Astrocyte of the hippocampus (primary cell): ENCODE measurements around the gene CEP19.
"Not testable (repeated sequence)": the region's sequence is repeated elsewhere in the genome, so short reads cannot be mapped to it uniquely, and the experiment has no call there.

Experiments
- DNase-seq: peaks from one replicate; pipeline ENCODE4 v3.0.0; 2011; ENCODE audit warnings: low read depth, low spot score

CEP19 gene, protein sequence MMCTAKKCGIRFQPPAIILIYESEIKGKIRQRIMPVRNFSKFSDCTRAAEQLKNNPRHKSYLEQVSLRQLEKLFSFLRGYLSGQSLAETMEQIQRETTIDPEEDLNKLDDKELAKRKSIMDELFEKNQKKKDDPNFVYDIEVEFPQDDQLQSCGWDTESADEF

DNA sequence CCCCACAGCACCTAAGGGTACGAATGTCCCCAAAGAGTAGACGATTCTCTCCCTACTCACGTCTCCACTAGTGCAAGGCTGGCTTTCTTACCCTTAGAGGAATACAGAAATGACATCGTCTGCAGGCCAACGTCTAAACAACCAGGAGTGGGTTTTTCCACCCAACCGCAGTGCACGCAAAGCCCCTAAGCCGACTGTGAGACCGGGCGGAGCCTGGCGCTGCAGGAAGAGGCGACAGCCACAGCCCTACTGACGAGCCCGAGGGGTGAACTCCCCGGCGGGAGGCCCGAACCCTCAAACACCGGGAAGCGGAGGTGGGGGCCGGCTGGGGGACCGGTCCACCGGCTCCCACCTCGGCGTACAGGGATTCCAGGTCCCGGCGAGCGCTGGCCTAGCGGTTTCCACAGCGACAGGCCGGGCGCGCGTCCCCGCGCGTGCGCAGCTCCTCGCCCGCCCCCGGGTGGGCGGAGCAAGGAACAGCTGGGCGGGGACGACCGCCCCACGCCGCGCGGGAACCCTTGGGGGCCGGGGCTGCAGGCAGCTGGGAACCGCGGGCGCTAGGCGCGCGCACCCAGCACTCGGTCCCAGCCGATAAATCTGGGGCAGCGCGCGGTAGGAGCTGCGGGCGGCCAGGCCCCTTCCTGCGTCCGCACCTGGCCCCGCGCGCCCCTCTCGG lies at the start of gene CEP19, which contains the start of gene PIGX:
Gene CEP19 (minus strand): TSS at position 413 of the 676 bp plus-strand sequence. CDS start 3,593 bp downstream, outside the sequence.
Gene PIGX (plus strand): TSS at position 540 of the 676 bp plus-strand sequence.
- peak; percentile 96 for DNase-seq

DNA sequence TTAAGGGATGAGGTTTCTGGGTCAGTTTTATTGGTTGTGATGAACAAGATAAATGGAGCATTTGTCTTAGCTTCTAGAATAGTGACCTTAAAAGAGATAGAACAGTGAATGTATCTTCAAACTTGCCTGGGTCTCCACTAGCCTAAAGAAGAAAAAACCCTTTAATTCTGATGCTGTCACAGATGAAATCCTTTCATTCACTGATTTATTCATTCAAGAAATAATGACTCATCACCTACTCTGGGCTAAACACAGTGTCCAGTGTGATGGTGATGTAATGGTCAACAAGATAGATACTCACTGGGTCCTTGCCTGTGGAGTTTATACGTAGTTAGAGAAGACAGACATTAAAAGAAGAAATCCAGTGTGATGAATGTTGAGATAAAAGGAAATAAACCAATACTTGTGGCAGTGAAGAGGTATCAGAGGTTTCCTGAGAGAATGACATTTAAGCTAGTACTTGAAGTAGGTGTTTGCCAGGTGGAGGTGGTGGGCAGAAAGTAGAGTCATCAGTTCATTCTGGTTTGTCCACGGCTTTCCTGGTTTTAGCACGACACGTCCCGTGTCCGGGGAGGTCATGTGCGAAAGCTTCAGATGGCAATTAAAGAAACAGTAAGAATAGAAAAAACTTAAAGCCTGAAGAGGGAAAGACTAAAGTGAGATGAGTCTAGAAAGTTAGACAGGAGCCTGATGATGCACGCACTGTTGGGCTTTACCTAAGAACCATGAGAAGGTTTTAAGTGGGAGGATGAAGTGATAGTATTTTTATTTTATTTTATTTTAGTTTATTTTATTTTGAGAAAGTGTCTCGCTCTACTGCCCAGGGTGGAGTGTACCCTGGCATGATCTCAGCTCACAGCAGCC lies 46.1 kb upstream of the CEP19 start:
- DNase-seq, result peak; percentile 70

DNA sequence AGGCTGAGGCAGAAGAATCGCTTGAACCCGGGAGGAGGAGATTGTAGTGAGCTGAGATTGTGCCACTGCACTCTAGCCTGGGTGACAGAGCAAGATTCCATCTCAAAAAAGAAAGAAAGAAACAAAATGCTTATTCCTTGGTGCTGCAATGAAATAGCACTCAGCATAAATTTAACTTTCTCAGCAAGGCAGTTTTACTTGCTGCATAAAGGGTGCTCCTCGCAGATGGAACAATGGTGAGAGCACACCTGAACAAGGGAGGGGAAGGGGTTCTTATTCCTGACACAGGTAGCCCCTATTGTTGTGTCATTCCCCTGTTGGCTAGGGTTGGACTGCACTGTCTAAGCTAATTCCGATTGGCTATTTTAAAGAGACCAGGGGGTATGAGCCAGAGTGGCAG lies 44.7 kb upstream of the CEP19 start:
- DNase-seq, result no peak

DNA sequence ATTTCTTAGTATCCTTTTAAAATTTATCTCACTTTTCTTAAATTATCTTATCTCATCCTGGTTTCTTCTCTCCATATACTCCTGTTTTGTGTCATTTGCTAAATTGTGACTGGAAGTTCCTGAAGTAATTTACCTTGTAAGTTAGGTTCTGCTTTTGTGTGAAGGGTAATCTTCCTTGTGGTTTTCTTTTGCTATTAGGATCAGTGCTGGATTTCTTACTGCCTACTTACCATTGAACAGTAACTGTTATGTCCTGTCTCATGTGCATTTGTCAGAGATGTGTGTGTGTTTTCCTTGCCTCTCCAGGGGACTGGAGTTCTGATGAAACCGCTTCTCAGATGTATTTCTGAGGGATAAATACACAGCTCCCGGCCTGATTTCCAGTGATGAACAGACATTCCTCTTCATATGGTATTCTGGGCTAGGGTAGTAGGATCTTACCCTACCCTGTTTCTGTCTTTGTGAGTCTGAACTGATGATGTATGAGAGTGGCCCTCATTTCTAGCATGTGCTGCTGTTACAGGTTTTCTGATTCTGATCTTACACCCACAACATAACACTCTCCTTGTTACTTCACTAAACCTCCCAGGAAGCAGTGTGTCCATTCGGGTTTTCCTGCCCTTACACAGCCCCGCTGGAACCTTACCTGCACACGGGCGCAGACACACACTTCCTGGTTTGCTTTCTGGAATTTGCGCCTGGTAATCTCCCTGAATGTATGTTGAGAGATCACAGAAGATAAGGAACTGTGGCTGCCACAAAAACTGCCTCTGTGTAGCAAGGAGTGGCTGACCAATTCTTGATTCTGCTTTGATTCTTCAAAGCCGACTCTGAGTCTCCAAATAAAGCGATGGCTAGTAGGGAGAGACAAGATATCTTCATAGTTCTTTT lies 42.3 kb upstream of the CEP19 start:
- no peak for DNase-seq

DNA sequence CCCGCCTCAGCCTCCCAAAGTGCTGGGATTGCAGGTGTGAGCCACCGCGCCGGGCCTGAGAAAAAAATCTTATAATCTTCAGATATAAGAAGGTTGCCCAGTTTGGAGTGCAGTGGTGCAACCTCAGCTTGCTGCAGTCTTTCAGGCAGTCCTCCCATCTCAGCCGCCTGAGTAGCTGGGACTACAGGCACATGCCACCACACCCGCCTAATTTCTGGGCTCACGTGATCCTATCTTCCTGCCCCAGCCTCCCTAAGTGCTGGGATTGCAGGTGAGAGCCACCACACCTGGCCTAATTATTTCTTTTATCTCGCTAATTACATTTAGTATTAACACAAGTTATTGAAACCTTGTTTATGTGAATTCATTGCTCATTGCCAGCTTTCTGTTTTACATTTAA lies 41.2 kb upstream of the CEP19 start:
- DNase-seq, result no peak

DNA sequence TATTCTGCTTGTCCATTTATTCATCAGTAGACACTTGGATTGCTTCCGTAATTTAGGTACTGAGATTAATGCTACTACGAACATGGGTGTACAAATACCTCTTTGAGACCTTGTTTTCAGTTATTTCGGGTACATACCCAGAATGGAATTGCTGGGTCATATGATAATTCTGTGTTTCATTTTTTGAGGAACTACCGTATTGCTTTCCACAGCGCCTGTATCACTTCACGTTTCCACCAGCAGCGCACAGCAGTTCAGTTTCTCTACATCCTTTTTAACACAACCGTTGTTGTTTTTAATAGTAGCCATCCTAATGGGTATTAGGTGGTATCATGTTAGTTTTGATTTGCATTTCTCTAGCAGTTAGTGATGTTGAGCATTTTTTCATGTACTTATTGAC lies 37.1 kb upstream of the CEP19 start:
- DNase-seq, result no peak

DNA sequence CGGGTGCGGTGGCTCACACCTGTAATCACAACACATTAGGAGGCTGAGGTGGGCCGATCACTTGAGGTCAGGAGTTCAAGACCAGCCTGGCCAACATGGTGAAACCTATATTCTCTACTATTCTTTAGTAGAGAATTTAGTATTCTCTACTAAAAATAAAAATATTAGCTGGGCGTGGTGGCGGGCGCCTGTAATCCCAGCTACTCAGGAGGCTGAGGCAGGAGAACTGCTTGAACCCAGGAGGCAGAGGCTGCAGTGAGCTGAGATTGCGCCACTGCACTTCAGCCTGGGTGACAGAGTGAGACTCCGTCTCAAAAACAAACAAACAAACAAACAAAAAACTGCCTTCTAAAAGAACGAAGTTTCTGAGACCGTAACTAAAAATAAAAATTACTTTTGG lies 31.5 kb upstream of the CEP19 start:
- DNase-seq, result not testable (repeated sequence)

DNA sequence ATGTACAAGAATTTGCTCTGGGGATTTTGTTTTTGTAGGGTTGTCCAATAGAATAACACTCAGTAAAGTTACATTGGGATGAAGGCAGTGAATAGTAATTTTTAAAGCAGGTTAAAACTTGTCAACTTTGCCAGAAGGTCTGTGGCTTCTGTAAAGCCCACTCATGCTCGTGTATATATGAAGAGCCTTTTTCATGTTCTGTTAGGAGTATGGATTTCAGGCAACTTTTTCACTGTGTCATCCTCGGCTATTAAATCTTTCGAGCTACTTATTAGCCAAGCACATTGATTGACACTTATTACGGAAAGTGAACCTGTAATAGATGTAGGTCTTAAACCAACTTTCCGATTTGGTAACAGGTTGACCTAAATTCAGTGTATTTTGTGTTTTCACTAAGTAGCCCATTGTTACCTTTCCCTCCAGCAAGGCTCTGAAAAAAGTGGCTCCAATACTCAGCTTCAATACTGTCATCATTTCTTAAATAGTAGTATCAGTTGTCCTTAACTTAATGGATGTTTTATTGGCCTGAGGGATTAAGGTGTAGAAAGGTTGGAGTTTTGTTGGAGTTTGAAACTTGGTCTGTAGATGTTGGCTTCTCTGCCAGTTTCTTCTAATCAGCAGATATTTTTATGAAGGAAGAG lies 29.3 kb upstream of the CEP19 start:
- DNase-seq, result peak; percentile 21

DNA sequence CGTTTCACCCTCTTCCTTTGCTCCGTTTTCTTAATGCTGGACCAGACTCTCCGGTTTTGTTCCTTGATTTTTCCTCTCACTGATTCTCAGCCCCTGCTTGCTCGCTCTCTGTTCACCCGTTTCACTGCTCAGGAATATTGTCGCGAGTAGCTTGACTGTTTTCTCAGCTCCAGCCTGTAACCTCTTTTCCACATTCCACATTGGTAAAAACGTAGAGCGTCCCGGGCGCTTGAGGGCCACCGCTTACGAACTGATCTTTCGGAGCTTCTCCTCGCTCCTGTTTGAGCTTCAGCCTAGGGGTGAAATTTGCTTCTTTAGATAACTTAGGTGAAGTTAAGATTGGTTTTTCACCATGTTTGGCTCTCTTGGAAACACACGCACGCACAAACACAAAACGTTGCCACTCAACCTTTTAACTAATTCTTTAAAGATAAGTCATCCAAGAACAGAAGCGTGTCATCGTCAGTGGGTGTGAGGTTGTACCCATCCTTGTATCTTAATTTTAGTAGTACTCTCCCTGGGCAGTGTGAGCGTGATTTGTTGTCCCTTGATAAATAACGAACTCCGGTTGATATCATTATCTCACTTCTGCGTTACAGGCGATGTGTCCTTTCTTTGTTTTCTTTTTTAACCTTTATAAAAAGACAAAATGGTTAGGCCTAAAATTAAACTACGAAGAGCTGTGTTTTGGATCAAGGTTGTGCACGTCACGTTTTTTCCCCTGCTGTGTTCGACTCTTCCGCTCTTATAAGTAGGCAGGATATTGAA lies 28.6 kb upstream of the CEP19 start:
- DNase-seq, result peak; percentile 72

DNA sequence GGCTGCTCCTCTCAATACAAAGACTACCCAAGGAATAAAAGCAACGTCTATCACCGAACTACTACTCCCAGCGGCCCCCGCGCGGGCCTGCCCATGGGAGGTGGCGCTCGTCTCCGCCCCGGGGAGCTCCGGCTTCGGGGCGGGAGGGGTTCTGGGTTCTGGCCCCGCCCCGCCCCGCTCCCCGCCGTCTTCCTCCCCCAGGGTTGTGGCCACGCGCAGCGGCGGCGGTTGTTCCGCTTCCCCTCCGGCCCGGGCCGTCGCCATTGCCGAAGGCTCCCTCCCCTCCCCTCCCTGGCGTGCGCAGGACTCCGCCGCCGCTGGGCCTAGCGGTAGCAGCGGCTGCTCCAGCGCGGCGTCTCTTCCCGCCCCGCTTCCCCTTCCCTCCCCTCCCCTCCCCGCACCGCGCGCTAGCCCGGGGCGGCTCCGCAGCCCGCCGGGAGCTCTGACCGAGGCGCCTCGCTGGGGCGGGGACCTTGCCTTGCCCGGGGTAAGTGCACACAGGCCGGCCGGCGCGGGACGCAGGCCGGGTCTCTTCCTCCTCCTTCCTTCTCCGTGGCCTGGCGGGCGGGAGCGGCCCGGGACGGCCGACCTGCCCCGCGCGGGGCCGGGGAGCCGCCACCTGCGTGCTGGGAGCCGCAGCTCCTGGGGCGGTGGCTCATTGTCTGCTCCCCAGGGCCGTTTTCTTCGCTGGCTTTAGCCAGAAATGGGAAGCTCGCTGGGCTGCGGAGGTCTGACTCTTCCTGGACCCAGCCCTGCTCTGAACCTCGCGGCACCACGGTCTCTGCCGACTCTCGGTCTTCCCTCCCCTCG lies 27.8 kb upstream of the CEP19 start, which contains the start of gene PAK2:
Gene PAK2 (plus strand): TSS at position 187 of the 810 bp plus-strand sequence. CDS start 42,790 bp downstream, outside the sequence.
- peak; percentile 95 for DNase-seq

DNA sequence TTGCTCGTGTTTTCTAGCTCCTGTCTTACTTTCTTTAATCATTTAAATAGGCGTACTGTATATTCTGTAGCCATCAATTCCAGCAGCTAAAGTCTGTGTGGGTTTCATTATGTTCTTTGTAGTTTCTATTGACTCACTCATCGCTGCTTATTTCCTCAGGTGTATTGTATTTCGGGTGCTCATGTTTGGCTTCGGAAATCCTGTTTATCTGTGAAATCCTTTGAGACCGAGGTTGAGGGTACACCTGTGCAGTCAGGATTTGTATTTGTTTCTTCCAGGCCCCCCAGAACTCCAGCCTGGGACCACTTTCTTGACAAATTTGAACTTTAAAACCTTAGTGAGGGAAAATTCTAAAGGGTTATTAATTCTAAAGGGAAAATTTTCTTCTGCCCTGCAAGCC lies 25.6 kb upstream of the CEP19 start:
- no peak for DNase-seq

DNA sequence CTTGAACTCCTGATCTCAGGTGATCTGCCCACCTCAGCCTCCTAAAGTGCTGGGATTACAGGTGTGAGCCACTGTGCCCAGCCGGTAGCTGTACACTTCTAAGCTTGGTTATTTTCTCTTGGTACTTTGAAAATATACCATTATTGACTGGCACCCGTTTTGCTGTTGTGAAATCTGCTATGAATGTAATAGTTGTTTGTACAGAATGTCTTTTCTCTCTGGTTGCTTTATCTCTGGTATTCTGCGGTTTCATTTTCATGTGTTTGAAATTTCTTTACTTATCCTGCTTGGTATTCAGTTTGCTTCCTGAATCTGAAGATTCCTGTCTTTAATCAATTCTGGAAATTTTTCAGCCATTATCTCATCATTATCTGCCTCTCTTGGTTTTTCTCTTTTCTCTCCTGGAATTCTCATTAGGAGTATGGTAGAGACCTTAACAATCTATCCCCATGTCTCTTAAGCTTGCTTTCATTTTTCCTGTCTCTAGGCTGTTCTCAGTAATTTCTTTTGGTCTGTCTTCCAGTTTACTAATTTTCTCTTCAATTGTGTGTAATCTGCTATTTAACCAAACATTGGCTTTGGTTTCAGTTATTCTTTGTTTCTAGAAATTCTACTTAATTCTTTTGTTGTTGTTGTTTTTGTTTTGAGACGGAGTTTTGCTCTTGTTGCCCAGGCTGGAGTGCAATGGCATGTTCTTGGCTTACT lies 24.8 kb upstream of the CEP19 start:
- no peak for DNase-seq

DNA sequence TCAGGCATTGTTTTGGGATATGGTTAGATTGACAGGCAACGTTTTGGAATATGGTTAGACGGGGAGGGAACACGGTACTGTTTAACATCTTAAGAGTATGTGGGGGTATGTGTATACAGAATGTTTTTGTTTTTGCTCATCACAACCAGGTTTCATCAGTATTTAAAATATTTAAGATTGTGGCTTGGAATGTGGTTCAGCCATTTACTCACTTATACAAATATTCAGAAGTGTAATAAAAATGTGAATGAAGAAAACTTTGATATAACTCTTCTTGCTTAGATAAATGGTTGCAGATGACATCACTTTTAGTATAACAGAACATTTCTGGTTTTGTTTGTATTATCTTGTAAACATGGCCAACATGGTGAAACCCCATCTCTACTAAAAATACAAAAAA lies 23.7 kb upstream of the CEP19 start:
- DNase-seq, result no peak

DNA sequence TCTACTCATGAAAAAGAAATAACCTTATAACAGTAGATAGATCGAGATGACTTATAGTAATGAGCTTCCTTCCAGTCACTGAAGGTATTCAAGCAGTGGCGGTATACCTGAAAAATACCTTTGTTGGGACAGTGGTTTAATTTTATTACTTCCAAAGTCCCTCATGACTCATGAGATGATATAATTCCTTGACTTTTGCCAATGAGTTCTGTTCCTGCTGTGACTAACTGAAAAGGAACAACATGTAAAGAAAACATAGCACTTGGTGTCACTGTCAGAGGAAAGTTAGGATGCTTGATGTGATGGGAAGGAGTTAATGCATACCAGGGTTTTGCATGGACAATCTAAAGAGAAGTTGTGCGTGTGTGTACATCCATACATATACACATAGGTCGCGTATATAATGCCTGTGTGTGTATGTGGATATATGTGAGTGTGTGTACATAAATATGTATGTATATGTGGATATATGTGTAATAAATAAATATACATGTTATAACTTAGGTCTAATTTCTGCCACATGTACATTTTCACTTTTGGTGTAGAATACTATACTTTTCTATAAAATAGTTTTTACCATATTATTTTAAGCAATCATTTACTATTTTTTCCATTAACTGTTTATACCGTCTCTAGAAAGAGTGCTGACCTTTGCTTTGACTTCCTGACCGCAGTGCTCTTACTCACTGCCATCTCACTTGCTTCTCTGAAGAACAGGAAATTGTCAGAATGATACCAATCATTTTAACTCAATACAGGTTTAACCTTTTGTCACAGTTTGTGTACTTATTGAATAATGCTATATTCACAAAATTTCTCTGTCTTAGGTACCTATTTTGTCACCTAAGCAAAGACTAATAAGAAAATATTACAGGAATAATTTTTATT lies 15.0 kb upstream of the CEP19 start:
- DNase-seq, result peak; percentile 20

DNA sequence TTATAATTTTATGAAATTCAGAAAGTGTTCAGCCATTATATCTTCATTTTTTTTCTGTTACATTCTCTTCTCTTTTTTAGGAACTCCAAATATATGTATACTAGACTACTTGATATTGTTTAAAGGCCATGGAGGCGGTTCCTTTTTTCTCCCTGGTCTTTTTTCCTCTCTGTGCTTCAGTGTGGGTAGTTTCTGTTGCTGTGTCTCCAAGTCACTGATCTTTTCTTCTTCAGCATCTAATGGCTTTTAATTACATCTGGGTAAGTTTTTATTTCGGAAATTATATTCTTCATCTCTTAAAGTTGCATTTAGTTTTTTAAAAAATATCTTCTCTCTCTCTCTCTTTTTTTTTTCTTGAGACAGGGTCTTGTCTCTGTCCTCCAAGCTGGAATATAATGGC lies 9.0 kb upstream of the CEP19 start:
- DNase-seq, result no peak

DNA sequence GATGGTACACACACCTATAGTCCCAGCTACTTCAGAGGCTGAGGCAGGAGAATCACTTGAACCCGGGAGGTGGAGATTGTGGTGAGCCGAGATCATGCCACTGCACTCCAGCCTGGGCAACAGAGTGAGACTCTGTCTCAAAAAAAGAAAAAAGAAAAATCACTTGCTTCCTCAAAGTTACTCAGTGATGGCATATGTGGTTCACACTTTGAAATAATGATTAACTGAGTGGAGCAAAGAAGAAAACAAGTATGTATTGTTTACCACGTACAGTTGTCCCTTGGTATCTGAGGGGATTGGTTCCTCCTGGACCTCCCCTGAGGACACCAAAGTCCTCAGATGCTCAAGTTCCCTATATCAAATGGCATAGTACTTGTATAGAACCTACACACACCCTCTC lies 5.1 kb upstream of the CEP19 start:
- not testable (repeated sequence) for DNase-seq
